ENCODE measurements around the gene BSN. TPM values are rescaled to one million over a fixed set of nuclear protein-coding genes. Genes with fewer than 3 reads are reported as not detected.

The BSN gene
- total and polyA plus RNA-seq, 2 experiments from 2014 or later: 0.50 to 5.1 TPM

DNA sequence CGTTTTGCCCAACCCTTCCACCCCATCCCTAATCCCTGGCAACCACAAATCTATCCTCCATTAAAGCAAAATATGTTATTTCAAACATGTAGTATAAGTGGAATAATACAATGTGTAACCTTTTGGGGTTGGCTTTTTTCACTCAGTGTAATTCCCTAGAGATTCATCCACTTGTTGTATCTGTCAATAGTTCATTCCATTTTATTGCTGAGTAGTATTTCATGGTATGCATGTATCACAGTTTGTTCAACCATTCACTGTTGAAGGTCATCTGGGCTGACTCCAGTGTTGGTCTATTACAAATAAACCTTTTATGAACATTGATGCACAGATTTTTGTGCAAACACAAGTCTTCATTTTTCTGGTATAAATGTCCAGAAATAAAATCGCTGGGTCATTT, 38.8 kb downstream of the BSN start (continued):
- TF ChIP-seq, protein P1, sequence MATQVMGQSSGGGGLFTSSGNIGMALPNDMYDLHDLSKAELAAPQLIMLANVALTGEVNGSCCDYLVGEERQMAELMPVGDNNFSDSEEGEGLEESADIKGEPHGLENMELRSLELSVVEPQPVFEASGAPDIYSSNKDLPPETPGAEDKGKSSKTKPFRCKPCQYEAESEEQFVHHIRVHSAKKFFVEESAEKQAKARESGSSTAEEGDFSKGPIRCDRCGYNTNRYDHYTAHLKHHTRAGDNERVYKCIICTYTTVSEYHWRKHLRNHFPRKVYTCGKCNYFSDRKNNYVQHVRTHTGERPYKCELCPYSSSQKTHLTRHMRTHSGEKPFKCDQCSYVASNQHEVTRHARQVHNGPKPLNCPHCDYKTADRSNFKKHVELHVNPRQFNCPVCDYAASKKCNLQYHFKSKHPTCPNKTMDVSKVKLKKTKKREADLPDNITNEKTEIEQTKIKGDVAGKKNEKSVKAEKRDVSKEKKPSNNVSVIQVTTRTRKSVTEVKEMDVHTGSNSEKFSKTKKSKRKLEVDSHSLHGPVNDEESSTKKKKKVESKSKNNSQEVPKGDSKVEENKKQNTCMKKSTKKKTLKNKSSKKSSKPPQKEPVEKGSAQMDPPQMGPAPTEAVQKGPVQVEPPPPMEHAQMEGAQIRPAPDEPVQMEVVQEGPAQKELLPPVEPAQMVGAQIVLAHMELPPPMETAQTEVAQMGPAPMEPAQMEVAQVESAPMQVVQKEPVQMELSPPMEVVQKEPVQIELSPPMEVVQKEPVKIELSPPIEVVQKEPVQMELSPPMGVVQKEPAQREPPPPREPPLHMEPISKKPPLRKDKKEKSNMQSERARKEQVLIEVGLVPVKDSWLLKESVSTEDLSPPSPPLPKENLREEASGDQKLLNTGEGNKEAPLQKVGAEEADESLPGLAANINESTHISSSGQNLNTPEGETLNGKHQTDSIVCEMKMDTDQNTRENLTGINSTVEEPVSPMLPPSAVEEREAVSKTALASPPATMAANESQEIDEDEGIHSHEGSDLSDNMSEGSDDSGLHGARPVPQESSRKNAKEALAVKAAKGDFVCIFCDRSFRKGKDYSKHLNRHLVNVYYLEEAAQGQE (IDR thresholded peaks at IDR 0.05; ENCODE audit: unreplicated experiment): no peak
- TF ChIP-seq NANOG (IDR thresholded peaks at IDR 0.05; ENCODE audit: borderline replicate concordance) (no peak), ZNF114 (CRISPR knock-in tag; IDR thresholded peaks at IDR 0.05) (no peak), EZH2 (IDR thresholded peaks at IDR 0.05; ENCODE audit: low read depth, unreplicated experiment) (no peak), POLR2AphosphoS5 (IDR thresholded peaks at IDR 0.05; ENCODE audit: low read depth) (no peak), STAT1 (IDR thresholded peaks at IDR 0.05; ENCODE audit: unreplicated experiment) (no peak), ZNF331 (CRISPR knock-in tag; IDR thresholded peaks at IDR 0.05; ENCODE audit: low read depth) (no peak), EZH2phosphoT487 (IDR thresholded peaks at IDR 0.05; ENCODE audit: unreplicated experiment) (no peak), JUNB (IDR thresholded peaks at IDR 0.05; ENCODE audit: unreplicated experiment) (no peak), CREB1 (CRISPR knock-in tag; IDR thresholded peaks at IDR 0.05; ENCODE audit: low read depth) (no peak)

GRCh38 chr3:49600781-49601180, 46.5 kb downstream of the BSN start:
- H3K36me3 Mint-ChIP-seq (ENCODE audit: low read depth): no peaks in the 10 kb centered on the region
- H3K9me3 Mint-ChIP-seq: no peaks in the 10 kb centered on the region
- H2AFZ ChIP-seq: no peak overlapping the region
- H3K4me3 ChIP-seq: no peak overlapping the region
- H3K27ac ChIP-seq (ENCODE audit: low read depth): no peak overlapping the region
- no peaks in the 10 kb centered on the region for H3K27me3 ChIP-seq (ENCODE audit: insufficient read depth)
- H3K36me3 ChIP-seq (ENCODE audit: insufficient read depth): no peaks in the 10 kb centered on the region
- no peaks in the 10 kb centered on the region for H3K4me1 ChIP-seq (ENCODE audit: insufficient read depth)
- H3K9me2 ChIP-seq (ENCODE audit: insufficient read depth): no peaks in the 10 kb centered on the region
- no peak for TF ChIP-seq STAT1 (IDR thresholded peaks at IDR 0.05; ENCODE audit: unreplicated experiment)
- TF ChIP-seq CTCF (conservative IDR thresholded peaks at IDR 0.05; ENCODE audit: low read depth in 2 of 2): no peak
- TF ChIP-seq, protein P2, sequence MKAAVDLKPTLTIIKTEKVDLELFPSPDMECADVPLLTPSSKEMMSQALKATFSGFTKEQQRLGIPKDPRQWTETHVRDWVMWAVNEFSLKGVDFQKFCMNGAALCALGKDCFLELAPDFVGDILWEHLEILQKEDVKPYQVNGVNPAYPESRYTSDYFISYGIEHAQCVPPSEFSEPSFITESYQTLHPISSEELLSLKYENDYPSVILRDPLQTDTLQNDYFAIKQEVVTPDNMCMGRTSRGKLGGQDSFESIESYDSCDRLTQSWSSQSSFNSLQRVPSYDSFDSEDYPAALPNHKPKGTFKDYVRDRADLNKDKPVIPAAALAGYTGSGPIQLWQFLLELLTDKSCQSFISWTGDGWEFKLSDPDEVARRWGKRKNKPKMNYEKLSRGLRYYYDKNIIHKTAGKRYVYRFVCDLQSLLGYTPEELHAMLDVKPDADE (IDR thresholded peaks at IDR 0.05): no peak
- no peak for TF ChIP-seq EZH2phosphoT487 (IDR thresholded peaks at IDR 0.05; ENCODE audit: unreplicated experiment)
- H3K4me1 Mint-ChIP-seq: 0 out of 3 replicates have a peak, but pooled peaks cover 3% of the 10 kb centered on the region
- peaks cover 8% of the 10 kb centered on the region for H3K27me3 Mint-ChIP-seq (ENCODE audit: insufficient read depth, low read depth, poor library complexity)
- H3F3A ChIP-seq (replicated peaks; ENCODE audit: low read depth): no peaks in the 10 kb centered on the region
- no peak overlapping the region for H3K4me2 ChIP-seq
- H3K4me3 Mint-ChIP-seq: no peak overlapping the region
- no peaks in the 10 kb centered on the region for H4K20me1 ChIP-seq (replicated peaks; ENCODE audit: insufficient read depth)
- ATAC-seq (no peak), DNase-seq (ENCODE audit: low spot score) (no peak)
- no peak overlapping the region for H3K27ac Mint-ChIP-seq
- H3K79me2 ChIP-seq (replicated peaks; ENCODE audit: insufficient read depth): no peaks in the 10 kb centered on the region
